Measurements from ENCODE around the gene G6PC3. TPM values are rescaled to one million over a fixed set of nuclear protein-coding genes. Genes with fewer than 3 reads are reported as not detected.
"Not testable (repeated sequence)": the region's sequence is repeated elsewhere in the genome, so short reads cannot be mapped to it uniquely, and the experiment has no call there.

Gene G6PC3
- total RNA-seq, 4 donors from 2014 or later: 41.4 to 104 (median 80.8) TPM

- Histone ChIP-seq H3K36me3 (peaks cover 4 to 8% of the 10 kb centered on the region in 2 donors), H3K27me3 (no peaks in the 10 kb centered on the region), H3K9me3 (no peaks in the 10 kb centered on the region), H3K27ac (peak overlapping the region in 2 of 3 donors; percentile 40 to 41), H3K4me1 (peaks cover 37 to 44% of the 10 kb centered on the region in 2 donors), H3K4me3 (replicated peaks in 1 of 3) (no peak overlapping the region)
- intact Hi-C loops (cut with DNase I): no loop called here
- DNase-seq: peak; percentile 68 to 79
- no peak for TF ChIP-seq POLR2A (IDR thresholded peaks at IDR 0.05)
- WGBS, 2 donors: 40 to 63% methylated on average over 2 to 3 of the region's 5 CpGs
These were observed 48.5 kb downstream of the G6PC3 start for GRCh38 chr17:44119062-44119461.

- H3K36me3 ChIP-seq: peaks cover 4 to 8% of the 10 kb centered on the region in 2 donors
- H3K9me3 ChIP-seq: no peaks in the 10 kb centered on the region
- DNase-seq: no peak
- WGBS, 2 donors: 100% methylated on average over 2 of the region's 2 CpGs
- intact Hi-C loops (cut with DNase I): loop anchor here (10.0 kb wide), 3 partner anchors 45 to 215 kb away; partner anchors contain the start of genes G6PC3, MPP2 and TMEM101
- H3K4me1 ChIP-seq: peaks cover 39 to 50% of the 10 kb centered on the region in 2 donors
- H3K4me3 ChIP-seq (replicated peaks in 1 of 3): no peak overlapping the region
- H3K27ac ChIP-seq: peak overlapping the region in 2 of 3 donors; percentile 40 to 41
- no peaks in the 10 kb centered on the region for H3K27me3 ChIP-seq
- TF ChIP-seq POLR2A (IDR thresholded peaks at IDR 0.05) (no peak), CTCF (IDR thresholded peaks at IDR 0.05) (no peak)
These were observed 49.3 kb downstream of the G6PC3 start for GRCh38 chr17:44119798-44120197.

- WGBS, 2 donors: 86% methylated on average over 11 of the region's 11 CpGs
- peaks cover 39 to 50% of the 10 kb centered on the region in 2 donors for H3K4me1 ChIP-seq
- DNase-seq: peak in 1 of 2 donors; percentile 36
- not testable (repeated sequence) for H3K27me3 ChIP-seq; H3K9me3 ChIP-seq; H3K36me3 ChIP-seq; H3K4me3 ChIP-seq (replicated peaks in 1 of 3)
- H3K27ac ChIP-seq: peak overlapping the region in 2 of 3 donors; percentile 40 to 41
- intact Hi-C loops (cut with DNase I): loop anchor here (10.0 kb wide), 3 partner anchors 45 to 215 kb away; partner anchors contain the start of genes G6PC3, MPP2 and TMEM101
These were observed 49.7 kb downstream of the G6PC3 start for GRCh38 chr17:44120281-44120680.

- WGBS, 2 donors: 66 to 72% methylated on average over 9 of the region's 9 CpGs
- H3K27me3 ChIP-seq: no peaks in the 10 kb centered on the region
- peaks cover 4 to 6% of the 10 kb centered on the region in 2 donors for H3K36me3 ChIP-seq
- H3K27ac ChIP-seq: peak overlapping the region in 2 of 3 donors; percentile 93 to 94
- DNase-seq: no peak
- peaks cover 39 to 50% of the 10 kb centered on the region in 2 donors for H3K4me1 ChIP-seq
- H3K9me3 ChIP-seq: no peaks in the 10 kb centered on the region
- no peak overlapping the region for H3K4me3 ChIP-seq (replicated peaks in 1 of 3)
- intact Hi-C loops (cut with DNase I): loop anchor here (10.0 kb wide), 3 partner anchors 46 to 216 kb away; partner anchors contain the start of genes G6PC3, MPP2 and TMEM101
- TF ChIP-seq POLR2A (IDR thresholded peaks at IDR 0.05) (no peak), CTCF (IDR thresholded peaks at IDR 0.05) (no peak)
These were observed 50.5 kb downstream of the G6PC3 start for GRCh38 chr17:44120851-44121605.

GRCh38 chr17:44121997-44122815, 51.7 kb downstream of the G6PC3 start:
- H3K4me1 ChIP-seq: peaks cover 39 to 50% of the 10 kb centered on the region in 2 donors
- WGBS, 2 donors: 38 to 56% methylated on average over 1 of the region's 1 CpG
- peak overlapping the region; percentile 93 to 95 (median 94) for H3K27ac ChIP-seq
- H3K36me3 ChIP-seq: no peaks in the 10 kb centered on the region
- TF ChIP-seq POLR2A (IDR thresholded peaks at IDR 0.05) (no peak), CTCF (IDR thresholded peaks at IDR 0.05) (no peak)
- H3K4me3 ChIP-seq (replicated peaks in 1 of 3): peak overlapping the region; percentile 66 to 96 (median 82)
- H3K27me3 ChIP-seq: no peaks in the 10 kb centered on the region
- intact Hi-C loops (cut with DNase I): loop anchor here (10.0 kb wide), 3 partner anchors 47 to 217 kb away; partner anchors contain the start of genes G6PC3, MPP2 and TMEM101
- H3K9me3 ChIP-seq: no peaks in the 10 kb centered on the region
- no peak for DNase-seq

All from thyroid gland (tissue), 4 donors.